GM18858 (cell line): ENCODE results near the gene HSBP1L1.

Experiments used
- ATAC-seq: cut with Tn5 transposase; IDR thresholded peaks from one replicate; pipeline ENCODE4 v1.9.1; 2021; ENCODE audit not compliant: unreplicated experiment

HSBP1L1 gene

DNA sequence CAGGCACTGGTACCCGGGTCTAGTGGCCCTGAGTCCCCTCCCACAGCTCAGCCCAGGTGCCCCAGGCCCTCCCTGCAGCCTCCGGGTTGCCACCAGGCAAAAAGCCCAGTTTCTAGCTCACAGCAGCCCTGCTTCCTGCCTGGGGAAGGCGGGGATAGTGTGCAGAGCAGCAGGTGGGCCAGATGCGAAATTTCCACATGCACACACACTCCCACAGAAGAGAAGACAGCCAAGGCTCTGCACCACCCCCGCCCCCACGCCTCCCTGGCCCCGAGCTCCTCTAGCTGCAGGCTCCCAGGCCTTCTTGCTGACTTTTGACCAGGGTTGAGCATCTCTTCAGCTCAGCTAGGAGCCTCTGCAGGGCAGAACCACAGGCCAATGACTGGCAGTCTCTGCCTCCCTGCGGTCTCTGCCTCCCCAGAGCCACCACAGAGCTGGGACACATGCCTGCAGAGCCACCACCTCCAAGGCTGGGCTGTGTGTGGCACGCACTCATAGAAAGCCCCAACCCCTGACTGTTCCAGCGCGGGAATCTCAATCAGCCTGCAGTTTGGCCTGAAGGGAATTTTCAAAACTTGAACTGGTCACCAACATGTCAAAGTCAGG is 20.2 kb upstream of the HSBP1L1 start:
- ATAC-seq = peak; percentile 48

DNA sequence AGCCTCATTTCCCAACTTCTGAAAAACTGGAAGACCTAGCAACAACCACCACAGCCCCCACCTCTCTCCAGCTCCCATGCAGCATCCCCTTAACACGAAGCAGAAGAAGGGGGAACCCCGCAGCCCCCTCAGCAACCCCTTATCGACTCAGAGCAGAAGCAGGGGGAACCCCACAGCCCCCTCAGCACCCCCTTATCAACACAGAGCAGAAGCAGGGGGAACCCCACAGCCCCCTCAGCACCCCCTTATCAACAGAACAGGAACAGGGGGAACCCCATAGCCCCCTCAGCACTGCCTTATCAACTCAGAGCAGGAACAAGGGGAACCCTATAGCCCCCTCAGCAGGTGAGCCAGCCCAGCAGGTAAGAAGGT is 19.7 kb upstream of the HSBP1L1 start:
- no peak for ATAC-seq

DNA sequence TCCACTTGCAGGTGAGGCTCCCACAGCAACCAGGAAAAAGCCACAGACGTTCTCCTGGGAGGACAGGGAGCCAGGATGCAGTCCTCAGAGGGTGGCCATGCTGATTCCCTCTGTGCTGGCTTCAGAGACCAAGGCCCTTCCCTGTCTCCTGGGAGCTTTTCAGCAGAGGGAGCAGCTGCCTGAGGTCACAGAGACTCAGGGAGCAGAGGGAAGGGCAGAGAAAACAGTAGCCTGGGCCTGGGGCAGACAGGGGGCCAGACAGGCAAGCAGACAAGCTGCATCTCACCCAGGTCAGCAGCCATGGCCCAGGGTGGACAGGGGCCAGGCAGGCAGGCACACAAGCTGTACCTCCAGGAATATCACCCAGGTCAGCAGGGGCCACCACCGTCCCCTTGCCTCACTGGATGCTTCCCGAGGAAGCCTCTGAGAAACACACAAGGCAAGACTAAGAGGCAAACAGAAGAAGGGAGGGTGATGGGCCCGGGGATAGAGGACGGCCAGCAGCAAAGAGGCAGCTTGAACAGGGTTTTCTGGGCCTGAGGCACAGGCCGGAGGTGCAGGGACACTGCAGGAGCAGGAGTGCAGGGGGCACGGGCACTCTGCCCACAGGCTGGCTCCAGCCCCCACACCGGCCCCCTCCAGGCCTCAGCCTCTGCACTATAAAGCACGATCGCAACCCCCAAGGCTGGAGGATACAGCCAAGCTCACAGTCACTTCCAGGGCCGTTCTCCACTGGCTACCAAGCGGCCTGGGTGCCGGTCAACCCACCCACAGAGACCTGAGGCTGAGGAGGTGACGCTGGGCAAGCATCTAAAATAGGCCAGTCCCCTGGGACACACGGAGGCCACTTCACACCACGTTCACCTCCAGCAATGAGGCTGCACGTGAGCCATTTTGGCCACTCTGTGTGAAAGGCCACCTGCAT is 19.1 kb upstream of the HSBP1L1 start:
- ATAC-seq = no peak

DNA sequence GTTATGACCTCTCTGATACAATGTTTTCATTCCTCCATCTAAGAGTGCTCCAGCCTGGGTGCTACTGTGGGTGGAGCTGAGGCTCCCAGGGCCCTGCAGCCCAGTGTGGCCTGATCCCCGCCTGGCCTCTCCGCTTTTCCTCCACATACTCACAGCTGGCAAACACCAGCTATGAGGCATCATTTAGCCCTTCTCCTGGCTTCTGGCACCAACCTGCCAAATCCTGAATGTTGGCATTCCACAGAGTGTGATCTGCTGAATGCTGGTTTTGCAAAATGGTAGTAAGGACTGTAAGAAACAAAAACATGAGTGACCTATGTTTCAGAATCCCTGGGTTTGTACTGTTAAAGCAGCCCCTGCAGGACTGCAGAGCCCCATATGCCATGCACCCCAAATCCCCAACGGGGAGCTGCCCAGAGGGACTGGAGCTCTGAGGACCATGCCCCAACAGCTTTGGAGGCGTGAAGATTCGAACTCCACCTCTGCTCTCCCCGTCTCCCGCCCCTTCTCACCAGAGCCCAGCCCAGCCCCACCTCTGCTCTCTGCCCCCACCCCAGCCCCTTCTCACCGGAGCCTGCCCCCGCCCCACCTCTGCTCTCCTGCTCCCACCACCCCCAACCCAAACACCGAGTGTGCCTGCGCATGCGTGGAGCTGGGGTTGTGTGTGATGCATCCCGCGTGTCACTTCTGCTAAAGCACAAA is 17.2 kb upstream of the HSBP1L1 start:
- ATAC-seq = no peak

DNA sequence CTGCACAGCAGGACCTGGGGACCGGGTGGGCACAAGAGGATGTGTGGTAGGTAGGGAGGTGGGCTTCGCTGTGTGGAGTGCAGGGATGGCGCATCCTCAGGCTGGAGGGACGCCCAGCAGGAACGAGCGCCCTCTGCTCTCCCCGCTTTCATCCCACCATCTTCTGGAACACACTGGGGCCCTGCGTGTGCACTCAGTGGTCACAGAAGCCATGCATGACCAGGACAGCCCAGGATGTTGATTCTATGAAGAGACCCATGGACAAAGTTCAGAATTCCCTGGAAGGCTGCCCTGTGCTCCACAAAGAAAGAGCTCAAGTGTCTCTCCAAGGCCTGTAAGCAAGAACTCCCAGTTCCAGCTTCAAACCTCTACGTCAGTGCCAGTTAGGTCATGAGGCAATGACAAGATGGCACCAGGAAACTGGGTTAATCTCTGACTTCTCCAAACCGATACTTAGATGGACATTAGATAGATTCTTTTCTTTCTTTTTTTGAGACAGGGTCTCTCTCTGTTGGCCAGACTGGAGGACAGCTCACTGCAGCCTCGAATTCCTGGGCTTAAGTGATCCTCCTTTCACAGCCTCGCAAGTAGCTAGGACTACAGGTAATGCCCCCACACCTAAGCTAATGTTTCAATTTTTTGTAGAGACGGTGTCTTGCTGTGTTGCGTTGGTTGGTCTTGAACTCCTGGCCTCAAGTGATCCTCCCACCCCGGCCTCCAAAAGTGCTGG is 16.4 kb upstream of the HSBP1L1 start:
- ATAC-seq = no peak

DNA sequence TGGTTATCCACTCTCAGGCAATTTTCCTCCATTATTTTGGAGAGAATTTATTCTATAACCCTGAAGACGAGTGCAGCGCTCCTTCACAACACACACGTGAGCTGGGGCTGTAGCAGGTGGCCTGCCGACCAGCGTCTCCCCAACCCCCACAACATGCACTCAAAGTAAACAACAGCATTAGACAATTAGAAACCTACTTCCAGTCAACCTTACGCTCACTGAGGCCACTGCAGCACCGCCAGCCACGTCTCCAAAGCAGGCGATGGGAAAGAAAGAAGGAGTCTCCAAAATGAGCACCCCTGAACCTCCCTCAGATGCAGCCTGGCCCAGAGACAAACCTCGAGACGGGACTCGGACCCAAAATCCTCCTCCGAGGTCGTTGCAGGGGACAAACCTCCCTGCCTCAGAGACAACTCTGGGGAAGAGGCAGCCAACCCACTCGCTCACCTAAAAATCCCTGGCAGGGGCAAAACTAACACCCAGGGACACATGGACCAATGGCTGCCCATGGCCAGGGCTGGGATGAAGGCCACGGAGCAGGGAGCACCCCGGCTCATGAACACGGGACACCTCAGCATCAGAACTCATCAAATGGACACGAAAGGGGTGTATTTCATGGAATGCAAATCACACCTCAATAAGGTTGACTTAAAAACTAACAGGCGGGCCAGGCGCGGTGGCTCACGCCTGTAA is 15.6 kb upstream of the HSBP1L1 start:
- no peak for ATAC-seq

DNA sequence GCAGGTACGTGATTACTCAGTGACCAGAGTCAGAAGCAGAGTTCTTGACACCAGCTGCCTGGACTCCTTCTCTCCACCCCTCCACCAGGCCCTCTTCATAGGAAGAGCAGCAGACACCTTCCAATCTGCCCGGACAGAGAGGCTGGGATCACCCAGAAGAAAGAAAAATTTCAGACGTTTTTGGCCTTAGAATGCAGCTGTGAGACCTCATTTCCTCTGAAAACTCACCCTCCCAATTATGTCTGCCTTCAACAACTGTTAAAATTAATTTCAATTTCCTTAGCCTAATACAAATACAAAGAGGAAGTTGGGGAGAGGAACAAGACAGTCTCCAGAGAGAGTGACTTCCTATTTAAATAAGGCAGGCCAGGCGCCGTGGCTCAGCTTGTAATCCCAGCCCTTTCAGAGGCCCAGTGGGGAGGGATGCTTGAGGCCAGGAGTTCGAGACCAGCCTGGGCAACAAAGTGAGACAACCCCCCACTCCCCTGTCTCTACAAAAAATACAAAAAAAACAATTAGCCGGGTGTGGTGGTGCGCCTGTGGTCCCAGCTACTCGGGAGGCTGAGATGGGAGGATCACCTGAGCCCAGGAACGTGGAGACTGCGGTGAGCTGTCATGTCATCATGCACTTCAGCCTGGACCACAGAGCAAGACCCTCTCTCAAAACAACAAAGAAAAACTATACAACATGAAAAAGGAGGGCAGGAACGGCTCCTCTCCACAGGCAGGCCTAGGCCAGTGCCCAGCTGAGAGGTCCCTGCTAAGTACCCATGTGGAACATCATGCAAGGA is 14.6 kb upstream of the HSBP1L1 start:
- peak; percentile 31 for ATAC-seq

DNA sequence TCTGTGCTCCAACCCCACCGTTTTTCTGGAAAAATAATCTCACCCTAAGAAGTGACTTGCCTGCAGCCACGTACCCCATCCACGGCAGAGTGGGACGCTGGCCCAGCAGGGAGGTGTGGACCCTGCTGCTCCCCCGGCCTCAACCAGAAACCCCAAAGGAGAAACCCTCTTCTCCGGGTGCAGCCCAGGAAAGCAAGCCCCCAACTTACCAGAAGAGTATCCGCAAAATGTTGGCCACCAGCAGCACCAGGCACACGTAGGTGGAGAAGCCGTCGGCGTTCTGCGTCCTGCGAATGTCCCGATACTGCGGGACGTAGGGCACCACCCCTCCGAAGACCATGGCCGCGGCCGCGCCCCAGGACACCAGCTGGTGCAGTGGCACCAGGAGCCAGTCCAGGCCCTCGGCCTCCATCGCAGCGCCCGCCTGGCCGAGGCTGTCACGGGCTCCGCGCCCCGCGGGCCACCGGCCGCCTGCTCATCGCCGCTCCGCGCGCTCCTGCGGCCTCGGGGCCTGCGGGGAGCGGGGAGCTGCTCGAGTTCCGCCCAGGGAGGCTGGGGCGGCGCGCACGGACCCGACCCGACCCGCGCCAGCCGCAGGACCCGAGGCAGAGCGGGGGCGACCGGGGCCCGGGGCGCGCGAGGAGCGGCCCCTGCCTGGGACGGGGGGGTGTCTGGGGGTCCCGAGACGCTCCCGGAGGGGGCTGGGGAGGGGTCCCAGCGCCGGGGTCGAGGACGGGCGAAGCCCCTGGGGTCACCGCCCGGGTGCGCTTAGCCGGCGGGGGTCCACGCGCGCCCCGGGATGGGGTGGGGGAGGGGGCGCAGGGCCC is 13.7 kb upstream of the HSBP1L1 start:
- ATAC-seq = no peak

DNA sequence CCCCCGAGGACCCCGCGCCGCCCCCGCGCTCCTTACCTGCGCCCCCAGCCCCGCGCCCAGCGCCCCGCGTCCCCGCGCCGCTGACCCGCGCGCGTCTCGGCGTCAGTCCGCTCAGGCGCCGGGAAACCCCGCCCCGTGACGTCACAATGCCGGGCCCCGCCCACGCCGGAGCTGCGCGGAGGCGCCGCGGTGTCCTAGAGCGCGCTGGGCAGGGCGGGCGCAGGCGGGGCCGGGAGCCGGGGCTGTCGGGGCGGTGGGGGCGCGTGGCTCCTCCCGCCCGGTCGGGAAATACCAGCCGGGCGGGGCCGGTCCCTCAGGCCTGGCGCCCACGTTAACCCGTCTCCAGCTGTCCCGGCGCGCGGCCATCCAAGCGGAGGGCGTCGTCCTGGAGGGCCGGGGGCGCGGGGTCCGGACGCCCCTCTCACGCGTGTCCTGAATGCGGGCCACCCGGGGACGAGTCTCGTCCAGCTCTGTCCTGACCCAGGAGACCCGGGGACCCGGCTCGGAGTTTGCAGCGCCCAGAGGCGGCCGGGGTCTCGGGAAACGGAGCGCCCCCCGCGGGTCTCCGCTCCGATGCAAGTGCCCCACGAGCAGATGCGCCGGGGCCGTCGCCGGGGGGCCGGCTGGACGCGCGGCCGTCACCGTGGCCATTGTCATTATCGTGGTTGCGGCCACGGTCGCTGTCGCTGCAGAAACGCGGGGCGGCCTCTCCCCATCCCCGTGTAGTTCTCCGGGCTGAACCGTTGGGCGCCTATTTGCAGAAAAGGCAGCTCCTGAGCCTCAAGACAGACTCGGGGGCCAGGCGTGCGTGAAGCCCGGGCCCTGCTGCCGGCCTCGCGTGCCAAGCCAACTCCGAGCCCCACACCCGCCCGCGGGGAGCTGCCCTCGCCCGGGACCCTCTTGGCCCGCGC is 12.6 kb upstream of the HSBP1L1 start, which contains the start of gene SLC66A2:
Gene SLC66A2, minus strand, starts transcription at position 109 of the 911 bp plus-strand sequence. CDS start 727 bp downstream, outside the sequence.
- ATAC-seq = peak; percentile 43

DNA sequence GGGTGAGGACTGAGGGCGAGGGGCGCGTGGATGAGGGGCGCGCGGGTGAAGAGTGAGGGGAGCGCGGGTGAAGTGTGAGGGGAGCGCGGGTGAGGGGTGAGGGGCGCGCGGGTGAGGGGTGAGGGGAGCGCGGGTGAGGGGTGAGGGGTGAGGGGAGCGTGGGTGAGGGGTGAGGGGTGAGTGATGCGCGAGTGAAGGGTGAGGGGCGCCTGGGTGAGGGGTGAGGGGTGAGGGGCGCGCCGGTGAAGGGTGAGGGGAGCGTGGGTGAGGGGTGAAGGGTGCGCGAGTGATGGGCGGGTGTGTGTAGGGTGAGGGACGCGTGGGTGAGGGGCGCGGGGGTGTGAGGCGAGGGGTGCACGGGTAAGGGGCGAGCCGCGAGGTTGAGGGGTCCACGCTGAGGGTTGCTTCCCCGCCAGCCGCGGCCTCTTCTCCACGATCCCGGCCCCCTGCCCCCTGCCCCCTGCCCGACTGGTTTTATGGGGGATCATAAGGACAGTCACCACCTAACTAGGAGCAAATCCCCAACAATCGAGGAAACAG is 11.9 kb upstream of the HSBP1L1 start:
- ATAC-seq = no peak

DNA sequence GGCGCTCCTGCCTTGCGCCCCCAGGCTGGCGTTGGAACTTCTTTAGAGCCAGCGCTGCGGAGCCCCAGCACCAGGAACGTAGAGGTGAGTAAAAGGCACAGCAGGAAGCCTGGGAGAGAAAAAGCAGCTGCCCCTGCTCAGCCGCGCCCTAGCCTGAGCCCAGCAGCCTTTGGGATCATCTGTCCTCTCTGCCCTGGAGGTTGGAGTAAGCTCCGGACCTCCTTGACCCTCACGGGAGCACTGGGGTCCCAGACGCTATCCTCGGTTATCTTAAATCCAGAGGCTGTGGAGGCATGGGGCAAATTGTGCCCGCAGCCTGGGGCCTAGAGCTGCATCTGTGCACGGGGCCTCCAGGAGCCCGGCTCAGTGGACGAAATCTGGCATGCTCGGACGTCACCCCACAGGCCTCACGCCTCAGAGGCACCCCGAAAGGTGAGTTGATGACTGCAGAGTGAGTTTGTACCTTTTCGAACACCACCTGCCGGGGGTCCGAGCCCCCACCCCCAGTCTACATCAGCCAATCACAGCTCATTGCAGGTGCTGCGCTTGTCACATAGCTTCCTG is 11.4 kb upstream of the HSBP1L1 start:
- ATAC-seq = no peak

DNA sequence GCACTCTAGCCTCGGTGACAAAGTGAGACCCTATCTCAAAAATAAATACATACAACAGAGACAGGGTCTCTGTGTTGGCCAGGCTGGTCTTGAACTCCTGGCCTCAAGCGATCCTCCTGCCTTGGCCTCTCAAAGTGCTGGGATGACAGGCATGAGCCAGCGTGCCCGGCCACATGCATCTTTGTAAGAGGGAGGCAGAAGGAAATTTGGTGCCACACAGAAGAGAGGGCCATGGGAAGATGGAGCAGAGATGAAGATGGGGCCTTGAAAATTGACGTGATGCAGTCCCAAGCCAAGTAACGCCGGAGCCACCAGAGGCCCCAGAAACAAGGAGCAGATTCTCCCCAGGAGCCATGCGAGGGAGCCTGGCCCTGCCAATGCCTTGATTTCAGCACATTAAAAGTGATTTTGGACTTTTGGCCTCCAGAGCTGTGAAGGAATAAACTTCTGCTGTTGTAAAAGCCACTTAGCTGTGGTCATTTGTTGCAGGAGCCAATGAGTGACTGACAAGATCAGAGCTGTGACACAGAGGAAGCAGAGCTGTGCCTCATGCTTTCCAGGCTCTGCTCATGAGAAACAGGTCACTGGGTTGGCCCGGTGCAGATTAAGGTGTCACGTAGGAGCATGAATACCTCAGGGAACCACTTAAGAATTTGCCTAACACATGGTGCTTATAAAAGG is 10.3 kb upstream of the HSBP1L1 start:
- ATAC-seq = no peak

DNA sequence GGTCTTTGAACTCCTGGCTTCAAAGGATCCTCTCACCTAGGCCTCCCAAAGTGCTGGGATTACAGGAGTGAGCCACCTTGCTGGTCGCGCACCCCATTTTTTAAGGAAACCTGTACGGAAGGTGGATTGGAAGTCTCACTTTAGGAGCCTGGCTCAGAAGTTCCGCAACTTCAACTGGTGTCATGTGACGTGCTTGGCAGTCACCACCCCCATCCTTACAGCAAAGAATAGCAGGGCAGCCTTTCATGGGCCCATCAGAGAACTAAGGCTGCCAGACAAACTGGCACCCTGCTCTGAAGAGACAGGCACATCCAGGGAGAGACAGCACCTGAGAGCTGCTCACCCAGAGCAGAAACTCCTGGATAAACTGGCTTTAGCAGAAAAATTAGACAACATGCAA is 9.7 kb upstream of the HSBP1L1 start:
- ATAC-seq = no peak

DNA sequence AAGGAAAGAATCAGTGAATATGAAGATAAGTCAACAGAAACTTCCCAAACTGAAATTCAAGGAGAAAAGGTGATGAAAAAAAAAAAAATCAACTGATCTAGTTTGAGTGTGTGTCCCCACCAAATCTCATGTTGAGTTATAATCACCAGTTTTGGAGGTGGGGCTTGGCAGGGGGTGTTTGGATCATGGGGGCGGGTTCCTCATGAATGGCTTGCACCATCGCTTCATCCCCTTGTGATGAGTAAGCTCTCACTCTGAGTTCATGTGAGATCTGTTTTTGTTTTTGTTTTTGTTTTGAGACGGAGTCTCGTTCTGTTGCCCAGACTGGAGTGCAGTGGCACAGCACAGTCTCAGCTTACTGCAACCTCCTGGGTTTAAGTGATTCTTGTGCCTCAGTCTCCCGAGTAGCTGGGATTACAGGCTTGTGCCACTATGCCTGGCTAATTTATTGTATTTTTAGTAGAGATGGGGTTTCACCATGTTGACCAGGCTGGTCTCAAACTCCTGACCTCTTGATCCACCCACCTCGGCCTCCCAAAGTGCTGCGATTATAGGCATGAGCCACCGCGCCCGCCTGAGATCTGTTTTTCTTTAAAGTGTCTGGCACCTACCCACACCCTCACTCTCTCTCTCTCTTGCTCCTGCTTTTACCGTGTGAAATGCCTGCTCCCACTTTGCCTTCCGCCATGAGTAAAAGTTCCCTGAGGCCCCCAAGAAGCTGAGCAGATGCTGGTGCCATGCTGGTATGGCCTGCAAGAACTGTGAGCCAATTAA is 9.0 kb upstream of the HSBP1L1 start:
- ATAC-seq = no peak

DNA sequence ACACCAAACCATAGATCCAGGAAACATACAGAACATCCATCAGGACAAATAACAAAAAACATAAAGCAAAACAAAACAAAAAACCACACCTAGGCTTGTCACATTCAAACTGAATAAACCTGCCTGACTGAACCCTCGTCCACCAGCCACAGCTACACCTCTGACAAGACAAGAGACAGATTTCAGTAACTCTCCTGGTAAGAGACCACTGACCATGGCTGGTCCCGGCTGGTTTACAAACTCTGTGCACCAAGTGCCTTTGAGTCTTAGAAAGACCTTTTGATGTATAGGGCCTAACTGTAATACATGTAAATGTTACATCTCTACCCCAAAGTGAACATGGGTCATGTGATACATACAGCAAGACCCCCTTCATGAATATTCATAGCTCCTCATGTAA is 8.2 kb upstream of the HSBP1L1 start:
- no peak for ATAC-seq

DNA sequence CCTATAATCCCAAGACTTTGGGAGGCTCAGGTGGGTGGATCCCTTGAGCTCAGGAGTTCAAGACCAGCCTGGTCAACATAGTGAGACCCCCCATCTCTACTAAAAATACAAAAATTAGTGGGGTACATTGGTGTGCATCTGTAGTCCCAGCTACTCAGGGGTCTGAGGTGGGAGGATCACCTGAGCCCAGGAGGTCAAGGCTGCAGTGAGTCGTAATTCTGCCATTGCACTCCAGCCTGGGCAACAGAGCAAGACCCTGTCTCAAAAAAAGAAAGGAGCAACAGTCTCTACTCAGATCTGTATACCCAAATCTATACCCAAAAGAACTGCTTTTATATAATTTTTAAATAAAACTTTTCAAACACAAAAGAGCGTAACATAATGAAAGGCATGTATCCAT is 5.5 kb upstream of the HSBP1L1 start:
- no peak for ATAC-seq
